IMR-90 (cell line): ENCODE measurements around the gene ZFAND2B. TPM values are rescaled to one million over a fixed set of nuclear protein-coding genes. Genes with fewer than 3 reads are reported as not detected.

Experiments used
- ATAC-seq: fragments of 200-7000 bp; cut with Tn5 transposase; 2 replicates; pipeline ENCODE4 v1.9.1; 2020; ENCODE audit warnings: low read depth, mild to moderate bottlenecking, moderate library complexity
- BruUV-seq: library from RNA; stranded (reverse); fragments of 400-500 nt; replicated peaks from 2 replicates; lab custom pipeline; 2021; lab: Mats Ljungman, UMichigan
- CTCF ChIA-PET: fragments of 300-600 bp; formaldehyde crosslinking; extraction: SDS; loops from one replicate; lab custom pipeline; 2021; ENCODE audit warnings: antibody characterized with exemption; lab: Yijun Ruan, JAX
- POLR2A ChIA-PET: fragments of 300-600 bp; sonication (Branson Sonifier 250); formaldehyde crosslinking; loops from one replicate; lab custom pipeline; 2022; ENCODE audit warnings: antibody characterized with exemption; ENCODE audit not compliant: unreplicated experiment; lab: Charles Lee
- DNase-seq: peaks from one replicate; pipeline ENCODE4 v3.0.0; 2013
- H2AFZ ChIP-seq: replicated peaks from 2 replicates; pipeline ENCODE3; 2013; ENCODE audit warnings: low read length, mild to moderate bottlenecking; ENCODE audit not compliant: poor library complexity
- H2AK5ac ChIP-seq: 2 replicates; pipeline ENCODE4 v1.6.1; 2013; ENCODE audit warnings: low read depth, low read length, inconsistent platforms
- H2AK9ac ChIP-seq: replicated peaks from 2 replicates; pipeline ENCODE3; 2013; ENCODE audit warnings: mild to moderate bottlenecking, low read depth, low read length, moderate library complexity; ENCODE audit not compliant: poor library complexity
- H2BK120ac ChIP-seq: 2 replicates; pipeline ENCODE4 v1.6.1; 2013; ENCODE audit warnings: low read depth, low read length, inconsistent platforms
- H2BK15ac ChIP-seq: 3 replicates; pipeline ENCODE4 v1.6.1; 2013; ENCODE audit warnings: low read depth, low read length, inconsistent platforms
- H2BK20ac ChIP-seq: 2 replicates; pipeline ENCODE4 v1.6.1; 2013; ENCODE audit warnings: low read depth, mild to moderate bottlenecking, inconsistent platforms, low read length, moderate library complexity
- H2BK5ac ChIP-seq: 2 replicates; pipeline ENCODE4 v1.6.1; 2013; ENCODE audit warnings: mild to moderate bottlenecking, low read depth, low read length, inconsistent platforms; ENCODE audit not compliant: poor library complexity, severe bottlenecking
- H3K14ac ChIP-seq: replicated peaks from 2 replicates; pipeline ENCODE4 v1.6.1; 2013; ENCODE audit warnings: low read depth, low read length, inconsistent platforms
- H3K18ac ChIP-seq: 2 replicates; pipeline ENCODE4 v1.6.1; 2013; ENCODE audit warnings: low read depth, low read length, control low read depth
- H3K23ac ChIP-seq: 2 replicates; pipeline ENCODE4 v1.6.1; 2013; ENCODE audit warnings: low read depth, low read length, inconsistent platforms
- H3K27ac ChIP-seq: 2 replicates; pipeline ENCODE4 v1.5.1; 2013; ENCODE audit warnings: mild to moderate bottlenecking, control low read depth, low read length; ENCODE audit not compliant: insufficient read depth
- H3K27me3 ChIP-seq: 2 replicates; pipeline ENCODE4 v1.6.1; 2013; ENCODE audit warnings: low read length; ENCODE audit not compliant: control insufficient read depth, insufficient read depth
- H3K36me3 ChIP-seq: 2 replicates; pipeline ENCODE4 v1.6.1; 2013; ENCODE audit warnings: low read length, mixed read lengths; ENCODE audit not compliant: control insufficient read depth, insufficient read depth
- H3K4ac ChIP-seq: 2 replicates; pipeline ENCODE4 v1.6.1; 2013; ENCODE audit warnings: low read depth, low read length, inconsistent platforms
- H3K4me1 ChIP-seq: 2 replicates; pipeline ENCODE4 v1.6.1; 2013; ENCODE audit warnings: low read length, mixed read lengths; ENCODE audit not compliant: control insufficient read depth, insufficient read depth
- H3K4me2 ChIP-seq: 2 replicates; pipeline ENCODE4 v1.6.1; 2013; ENCODE audit warnings: low read depth, mild to moderate bottlenecking, control low read depth, low read length, moderate library complexity
- H3K4me3 ChIP-seq: 2 replicates; pipeline ENCODE4 v1.5.1; 2013; ENCODE audit warnings: low read depth, mild to moderate bottlenecking, control low read depth, low read length, moderate library complexity; ENCODE audit not compliant: insufficient read depth
- H3K56ac ChIP-seq: 2 replicates; pipeline ENCODE4 v1.6.1; 2013; ENCODE audit warnings: low read length, inconsistent platforms; ENCODE audit not compliant: insufficient read depth; ENCODE audit errors: extremely low read depth
- H3K79me1 ChIP-seq, 2 experiments: 2 replicates each; pipeline ENCODE4 v1.6.1; 2013; ENCODE audit warnings: low read length in 2 of 2, inconsistent platforms in 1 of 2, low read depth in 1 of 2
- H3K9ac ChIP-seq: 2 replicates; pipeline ENCODE4 v1.6.1; 2013; ENCODE audit warnings: low read depth, low read length, control low read depth
- H3K9me1 ChIP-seq: 2 replicates; pipeline ENCODE4 v1.6.1; 2013; ENCODE audit warnings: low read length, inconsistent platforms; ENCODE audit not compliant: insufficient read depth
- H3K9me3 ChIP-seq: 2 replicates; pipeline ENCODE4 v1.6.1; 2013; ENCODE audit warnings: low read length; ENCODE audit not compliant: control insufficient read depth, insufficient read depth
- H4K20me1 ChIP-seq: 2 replicates; pipeline ENCODE4 v1.6.1; 2013; ENCODE audit warnings: low read length, inconsistent platforms; ENCODE audit not compliant: insufficient read depth
- H4K5ac ChIP-seq: 2 replicates; pipeline ENCODE4 v1.6.1; 2013; ENCODE audit warnings: mild to moderate bottlenecking, low read depth, low read length, control low read depth
- H4K8ac ChIP-seq, 2 experiments: 2 replicates each; pipeline ENCODE4 v1.6.1; 2013; ENCODE audit warnings: low read depth in 2 of 2, low read length in 2 of 2, control low read depth in 1 of 2, inconsistent platforms in 1 of 2
- H4K91ac ChIP-seq: 2 replicates; pipeline ENCODE4 v1.6.1; 2013; ENCODE audit warnings: low read depth, low read length, inconsistent platforms; ENCODE audit not compliant: insufficient read depth
- BHLHE40 ChIP-seq: fragments of 150-350 bp; IDR thresholded peaks from 2 replicates; pipeline ENCODE4 v1.6.1; 2016; ENCODE audit warnings: mild to moderate bottlenecking, low read depth, low read length
- MAZ ChIP-seq: IDR thresholded peaks from 2 replicates; pipeline ENCODE4 v1.6.1; 2012; ENCODE audit warnings: low read depth, mild to moderate bottlenecking, low read length, improper control_type of control experiment, moderate library complexity, borderline replicate concordance
- MXI1 ChIP-seq: IDR thresholded peaks from 2 replicates; pipeline ENCODE4 v1.6.1; 2012; ENCODE audit warnings: low read depth, mild to moderate bottlenecking, low read length, moderate library complexity, borderline replicate concordance
- NFE2L2 ChIP-seq: fragments of 150-350 bp; IDR thresholded peaks from 2 replicates; pipeline ENCODE4 v1.6.1; 2016; ENCODE audit warnings: low read depth, mild to moderate bottlenecking, low read length
- RFX5 ChIP-seq: IDR thresholded peaks from 2 replicates; pipeline ENCODE4 v1.8.0; 2012; ENCODE audit warnings: low read depth, mild to moderate bottlenecking, low read length, moderate library complexity
- SMC3 ChIP-seq: fragments of 150-350 bp; IDR thresholded peaks from 2 replicates; pipeline ENCODE4 v1.6.1; 2016; ENCODE audit warnings: low read depth, mild to moderate bottlenecking, antibody characterized with exemption, low read length, moderate library complexity
- WGBS, 2 experiments: methylation state at CpG; one replicate each; pipeline versions ENCODE4 v1.1.5 to v1.1.7; 2013; ENCODE audit warnings: missing lambda C conversion rate in 2 of 2; ENCODE audit not compliant: insufficient read length in 1 of 2; ENCODE audit errors: extremely low coverage in 2 of 2; 5-methylcytosine and 5-hydroxymethylcytosine counted together
- dilution Hi-C: fragments of 300-500 bp; cut with HindIII; formaldehyde crosslinking; loops from one replicate; pipeline ENCODE4 v1.14.3; 2018; ENCODE audit warnings: low sequenced_read_pairs; ENCODE audit not compliant: unreplicated experiment
- in situ Hi-C: fragments of 300-500 bp; cut with MboI; formaldehyde crosslinking; loops from 3 replicates; pipeline ENCODE4 v1.14.3; 2019; ENCODE audit warnings: low sequenced_read_pairs, inconsistent platforms, mixed read lengths
- intact Hi-C: fragments of 100-400 bp; cut with micrococcal nuclease; formaldehyde crosslinking; loops from 2 replicates; pipeline ENCODE4 v1.10.0; 2022
- polyA plus RNA-seq, 3 experiments: library from polyadenylated mRNA; depleted of rRNA; stranded (reverse); fragments of >200 nt; gene quantifications; 2 replicates each; pipeline ENCODE4 v1.2.3, GENCODE V29; 2012; ENCODE audit warnings: low replicate concordance in 1 of 3
- total RNA-seq: library from RNA; depleted of rRNA; stranded (reverse); fragments of >200 nt; gene quantifications from 2 replicates; pipeline ENCODE4 v1.2.3, GENCODE V29; 2012
- TF ChIP-seq, protein P1 (sequence below): fragments of 150-350 bp; IDR thresholded peaks from 2 replicates; pipeline ENCODE4 v1.6.1; 2017; ENCODE audit warnings: mild to moderate bottlenecking, antibody characterized with exemption, low read length, low read depth

The ZFAND2B gene
- total and polyA plus RNA-seq, 2 of the 4 experiments (the other 2 are of a cell fraction), result 25.5 to 38.3 TPM

GRCh38 chr2:219207134-219207883 lies 727 bp downstream of the ZFAND2B start:
- H3K9me3 ChIP-seq, result no peaks in the 10 kb centered on the region
- H4K91ac ChIP-seq, result peak overlapping the region; percentile 90
- peak overlapping the region; percentile 51 to 52; a peak in 2 of 4 replicates for H4K8ac ChIP-seq
- intact Hi-C loops, result loop anchor here (2.0 kb wide), 1 partner anchor 31 kb away; the partner anchor contains the start of gene CNPPD1
- peaks cover 9% of the 10 kb centered on the region; the same call in 1 of the 2 replicates for H4K20me1 ChIP-seq
- peak overlapping the region; percentile 99 for H3K4me2 ChIP-seq
- in situ Hi-C loops, result loop anchor here (5.0 kb wide), 1 partner anchor 35 kb away; the partner anchor contains the start of gene SLC23A3
- peak overlapping the region; percentile 92 for H3K14ac ChIP-seq
- BruUV-seq, result no TSS peak
- H3K27ac ChIP-seq, result peak overlapping the region; percentile 69
- H3K9ac ChIP-seq, result peak overlapping the region; percentile 78
- no peaks in the 10 kb centered on the region for H3K27me3 ChIP-seq
- dilution Hi-C loops, result no loop called here
- H3K4me1 ChIP-seq, result peaks cover 16% of the 10 kb centered on the region
- TF ChIP-seq BHLHE40 (no peak), SMC3 (no peak), MXI1 (peak; percentile 57; the same call in 1 of the 2 replicates), MAZ (no peak), NFE2L2 (no peak), RFX5 (no peak)
- TF ChIP-seq, protein P1, sequence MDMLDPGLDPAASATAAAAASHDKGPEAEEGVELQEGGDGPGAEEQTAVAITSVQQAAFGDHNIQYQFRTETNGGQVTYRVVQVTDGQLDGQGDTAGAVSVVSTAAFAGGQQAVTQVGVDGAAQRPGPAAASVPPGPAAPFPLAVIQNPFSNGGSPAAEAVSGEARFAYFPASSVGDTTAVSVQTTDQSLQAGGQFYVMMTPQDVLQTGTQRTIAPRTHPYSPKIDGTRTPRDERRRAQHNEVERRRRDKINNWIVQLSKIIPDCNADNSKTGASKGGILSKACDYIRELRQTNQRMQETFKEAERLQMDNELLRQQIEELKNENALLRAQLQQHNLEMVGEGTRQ, result no peak
- peaks cover 8% of the 10 kb centered on the region; the same call in 1 of the 2 replicates for H3K9me1 ChIP-seq
- H2AK9ac ChIP-seq, result peak overlapping the region; percentile 90
- peak overlapping the region; percentile 91 for H2AFZ ChIP-seq
- peak overlapping the region; percentile 46 for H2BK5ac ChIP-seq
- H2BK120ac ChIP-seq, result peak overlapping the region; percentile 7; the same call in 1 of the 2 replicates
- H4K5ac ChIP-seq, result peak overlapping the region; percentile 78
- WGBS, 2 experiments, result 6% methylated on average over 9 of the region's 22 CpGs; no CpG with 5 or more reads in 1 of the 2 experiments
- H3K4ac ChIP-seq, result peak overlapping the region; percentile 90
- H2BK20ac ChIP-seq, result peak overlapping the region; percentile 41; the same call in 1 of the 2 replicates
- DNase-seq (no peak), ATAC-seq (peak; percentile 7; the same call in 1 of the 2 replicates)
- POLR2A ChIA-PET, result interaction anchor here (0.6 to 1.1 kb wide), 5 partner anchors 10 to 1051 kb away, joined by 3 to 5 read pairs (median 3); partner anchors contain the start of gene CNPPD1
- peak overlapping the region; percentile 19; the same call in 1 of the 3 replicates for H2BK15ac ChIP-seq
- H3K79me1 ChIP-seq, result peaks cover 5 to 19% of the 10 kb centered on the region in 2 experiments; a peak in 3 of 4 replicates
- peak overlapping the region; percentile 61; the same call in 1 of the 2 replicates for H3K18ac ChIP-seq
- peak overlapping the region; percentile 94 for H3K23ac ChIP-seq
- CTCF ChIA-PET, result interaction anchor here (0.6 to 1.4 kb wide), 3 partner anchors 11 to 180 kb away, joined by 3 to 5 read pairs (median 3); partner anchors contain the start of gene DNPEP
- peaks cover 29% of the 10 kb centered on the region for H3K36me3 ChIP-seq
- peak overlapping the region; percentile 84 for H3K4me3 ChIP-seq
- peak overlapping the region; percentile 56 for H3K56ac ChIP-seq
- peak overlapping the region; percentile 84; the same call in 1 of the 2 replicates for H2AK5ac ChIP-seq
